Adrenal gland (tissue), 12 donors: ENCODE measurements around the gene FGF22. TPM values are rescaled to one million over a fixed set of nuclear protein-coding genes. Genes with fewer than 3 reads are reported as not detected.

Experiments
- DNase-seq, 7 donors: peaks; one replicate each; pipeline ENCODE4 v3.0.0-alpha.2; 2019 to 2020
- H3K27ac ChIP-seq, 5 donors: fragments of 200-600 bp; sonication (generic) in 4 of 5; 1 replicate in 3 of 5; 2 replicates in 2 of 5; pipeline versions ENCODE4 v1.5.1 to v1.8.0; 2016 to 2020; ENCODE audit warnings: mild to moderate bottlenecking in 1 of 5
- H3K27me3 ChIP-seq: fragments of 200-600 bp; 2 replicates; pipeline ENCODE4 v1.8.0; 2021
- H3K36me3 ChIP-seq, 2 donors: fragments of 200-600 bp; replicated peaks in 1 of 2; 1 replicate in 1 of 2; 2 replicates in 1 of 2; pipeline versions ENCODE4 v1.5.1 to v1.8.0; 2018 to 2022
- H3K4me1 ChIP-seq, 2 donors: fragments of 200-600 bp; replicated peaks in 1 of 2; 1 replicate in 1 of 2; 2 replicates in 1 of 2; pipeline versions ENCODE4 v1.5.1 to v1.8.0; 2018 to 2021
- H3K4me3 ChIP-seq, 4 donors: fragments of 200-600 bp; sonication (generic) in 3 of 4; one replicate each; pipeline ENCODE4 v1.5.1; 2016 to 2018
- H3K9me3 ChIP-seq, 3 donors: fragments of 200-600 bp; sonication (generic) in 1 of 3; replicated peaks in 1 of 3; 1 replicate in 2 of 3; 2 replicates in 1 of 3; pipeline versions ENCODE4 v1.5.1 to v1.8.0; 2016 to 2021
- POLR2A ChIP-seq, 2 donors: fragments of 450-650 bp; IDR thresholded peaks; one replicate each; pipeline ENCODE4 v1.6.1; 2017; ENCODE audit warnings: antibody characterized with exemption in 2 of 2, mild to moderate bottlenecking in 2 of 2, moderate library complexity in 1 of 2
- WGBS, 4 donors: extraction: QIAGEN DNeasy Blood & Tissue Kit in 2 of 4; methylation state at CpG; one replicate each; pipeline versions ENCODE4 v1.1.5 to v1.1.7; 2013 to 2017; 5-methylcytosine and 5-hydroxymethylcytosine counted together
- intact Hi-C, 2 donors: fragments of 100-400 bp; cut with DNase I; formaldehyde crosslinking; loops; one replicate each; pipeline versions ENCODE4 v1.14.1 to v1.15.0; 2022 to 2023
- polyA plus RNA-seq, 3 donors: library from polyadenylated mRNA; stranded (reverse); fragments of 200-250 nt in 2 of 3; fragments of 350-450 nt in 1 of 3; fragmentation: Illumina TruSeq in 1 of 3; extraction: RNeasy Lipid Tissue Mini Kit (QIAGEN cat#74804) in 1 of 3; gene quantifications; one replicate each; pipeline ENCODE4 v1.2.3, GENCODE V29; 2013 to 2014
- total RNA-seq, 9 donors: library from RNA; depleted of rRNA in 4 of 9; stranded (reverse); fragments of >200 nt in 4 of 9; fragments of 120-200 nt in 1 of 9; fragmentation: NEBNext Ultra II Directional in 1 of 9; extraction: Animal tissue kit (Norgen Biotek cat#: 25700) in 1 of 9; gene quantifications; one replicate each; pipeline versions ENCODE4 v1.1.0 to v1.2.4, GENCODE V29; 2013 to 2023
- TF ChIP-seq, protein P1 (sequence below), 6 experiments: fragments of 450-650 bp in 4 of 6; fragments of 200-600 bp in 2 of 6; sonication (generic) in 1 of 6; IDR thresholded peaks; 1 replicate in 5 of 6; 2 replicates in 1 of 6; pipeline versions ENCODE4 v1.5.1 to v1.8.0; 2016 to 2021; ENCODE audit warnings: antibody characterized with exemption in 6 of 6, mild to moderate bottlenecking in 2 of 6, moderate library complexity in 1 of 6
- donor health status: healthy with polysubstance abuse.
- donor health status: Bipolar disorder and iron deficiency.
- donor health status: DM: yes; HTN: yes; CAD: no.
- donor health status: DM: no; HTN: no; CAD: no.
- donor health status: DM: no; HTN: no; CAD: no.
- donor health status: DM: yes; HTN: yes; CAD: no.

The FGF22 gene
- total and polyA plus RNA-seq, 12 donors = 0.14 to 1.2 (median 0.31) TPM; not detected in 6

DNA sequence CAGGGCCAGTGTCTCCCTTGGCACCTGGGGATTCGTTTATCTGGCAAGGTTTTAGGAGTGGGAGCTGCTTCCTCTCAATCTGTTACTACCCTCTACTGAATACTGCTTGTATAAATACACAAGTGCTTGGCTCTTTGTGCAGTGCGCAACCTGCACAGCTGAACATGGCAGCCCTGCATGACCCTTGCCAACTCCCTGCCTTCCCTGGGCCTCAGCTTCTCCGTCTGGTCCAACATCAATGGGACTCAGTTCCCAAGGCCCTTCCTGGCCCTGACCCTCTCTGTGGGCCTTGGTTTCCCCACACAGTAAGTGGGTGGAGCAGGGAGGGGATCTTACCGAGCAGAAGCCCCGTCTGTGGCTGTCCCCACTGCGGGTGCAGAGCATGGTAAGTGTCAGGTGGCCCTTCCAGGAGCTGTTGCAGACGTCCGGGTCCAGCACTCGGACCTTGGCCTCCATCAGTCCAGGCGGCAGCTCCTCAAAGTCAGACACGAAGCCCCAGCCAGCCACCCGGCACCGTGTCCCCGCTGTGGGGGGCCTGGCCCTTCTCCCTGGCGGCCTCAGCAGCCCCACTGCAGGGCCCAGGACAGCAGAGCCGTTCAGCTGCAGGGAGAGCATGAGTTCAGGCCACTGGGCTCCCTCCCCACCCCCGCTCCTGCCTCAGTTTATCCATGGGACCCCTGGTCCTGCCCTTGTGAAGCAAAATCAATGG lies 47.1 kb downstream of the FGF22 start:
- Histone ChIP-seq H3K36me3 (no peaks in the 10 kb centered on the region), H3K4me3 (no peak overlapping the region), H3K27me3 (no peaks in the 10 kb centered on the region), H3K4me1 (no peaks in the 10 kb centered on the region), H3K27ac (no peak overlapping the region), H3K9me3 (no peaks in the 10 kb centered on the region)
- 74 to 91% (median 83%) methylated on average over 3 to 17 of the region's 17 CpGs for WGBS, 4 donors
- no peak for DNase-seq
- intact Hi-C loops = no loop called here
- TF ChIP-seq, protein P1, sequence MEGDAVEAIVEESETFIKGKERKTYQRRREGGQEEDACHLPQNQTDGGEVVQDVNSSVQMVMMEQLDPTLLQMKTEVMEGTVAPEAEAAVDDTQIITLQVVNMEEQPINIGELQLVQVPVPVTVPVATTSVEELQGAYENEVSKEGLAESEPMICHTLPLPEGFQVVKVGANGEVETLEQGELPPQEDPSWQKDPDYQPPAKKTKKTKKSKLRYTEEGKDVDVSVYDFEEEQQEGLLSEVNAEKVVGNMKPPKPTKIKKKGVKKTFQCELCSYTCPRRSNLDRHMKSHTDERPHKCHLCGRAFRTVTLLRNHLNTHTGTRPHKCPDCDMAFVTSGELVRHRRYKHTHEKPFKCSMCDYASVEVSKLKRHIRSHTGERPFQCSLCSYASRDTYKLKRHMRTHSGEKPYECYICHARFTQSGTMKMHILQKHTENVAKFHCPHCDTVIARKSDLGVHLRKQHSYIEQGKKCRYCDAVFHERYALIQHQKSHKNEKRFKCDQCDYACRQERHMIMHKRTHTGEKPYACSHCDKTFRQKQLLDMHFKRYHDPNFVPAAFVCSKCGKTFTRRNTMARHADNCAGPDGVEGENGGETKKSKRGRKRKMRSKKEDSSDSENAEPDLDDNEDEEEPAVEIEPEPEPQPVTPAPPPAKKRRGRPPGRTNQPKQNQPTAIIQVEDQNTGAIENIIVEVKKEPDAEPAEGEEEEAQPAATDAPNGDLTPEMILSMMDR (IDR thresholded peaks at IDR 0.05) = no peak
- no peak for TF ChIP-seq POLR2A (IDR thresholded peaks at IDR 0.05)

DNA sequence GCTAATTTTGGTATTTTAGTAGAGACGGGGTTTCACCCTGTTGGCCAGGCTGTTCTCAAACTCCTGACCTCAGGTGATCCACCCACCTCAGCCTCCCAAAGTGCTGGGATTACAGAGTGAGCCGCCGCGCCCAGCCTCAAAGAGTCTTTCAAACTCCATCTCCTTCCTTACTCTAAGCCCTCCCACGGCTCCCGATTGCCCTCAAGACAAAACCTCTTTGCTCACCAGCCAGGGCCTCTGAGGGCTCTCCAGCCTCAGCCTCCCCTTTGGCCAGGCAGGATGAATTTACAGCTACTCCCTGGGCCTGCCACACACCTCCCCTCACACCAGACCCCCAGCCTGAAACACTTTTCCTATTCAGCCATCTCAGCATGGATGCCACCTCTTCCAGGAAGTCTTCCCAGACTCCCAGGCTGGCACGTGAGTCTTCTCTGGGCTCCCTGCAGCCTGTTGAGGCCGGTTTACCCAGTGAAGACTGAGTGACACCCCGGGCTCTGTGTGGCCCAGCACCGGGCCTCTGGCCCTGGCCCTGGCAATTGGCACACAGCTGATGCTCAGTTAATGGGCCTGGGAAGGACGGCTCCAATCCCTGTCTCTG lies 48.0 kb downstream of the FGF22 start:
- WGBS, 4 donors = 85 to 89% (median 88%) methylated on average over 9 to 11 of the region's 11 CpGs
- Histone ChIP-seq H3K27ac (no peak overlapping the region), H3K27me3 (no peaks in the 10 kb centered on the region), H3K4me1 (no peaks in the 10 kb centered on the region), H3K36me3 (no peaks in the 10 kb centered on the region), H3K4me3 (no peak overlapping the region), H3K9me3 (no peaks in the 10 kb centered on the region)
- TF ChIP-seq, protein P1 (IDR thresholded peaks at IDR 0.05) = no peak
- TF ChIP-seq POLR2A (IDR thresholded peaks at IDR 0.05) = no peak
- DNase-seq = no peak
- intact Hi-C loops = no loop called here

DNA sequence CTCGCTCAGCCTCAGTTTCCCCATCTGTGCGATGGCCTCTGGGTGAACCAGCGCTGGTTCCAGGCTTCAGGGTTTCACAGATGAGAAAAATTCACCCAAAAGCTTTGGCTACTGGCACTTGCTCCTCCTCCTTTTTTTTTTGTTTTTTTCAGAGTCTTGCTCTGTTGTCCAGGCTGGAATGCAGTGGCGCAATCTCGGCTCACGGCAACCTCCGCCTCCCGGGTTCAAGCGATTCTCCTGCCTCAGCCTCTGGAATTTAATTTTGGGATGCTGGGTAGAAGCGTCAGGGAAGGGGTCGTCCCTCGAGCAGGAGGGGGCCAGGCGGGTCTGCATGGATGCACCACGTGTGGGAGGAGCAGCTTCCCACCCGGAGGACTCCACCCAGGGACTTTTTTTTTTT lies 48.5 kb downstream of the FGF22 start:
- DNase-seq = peak in 1 of 7 donors; percentile 57
- intact Hi-C loops = no loop called here
- TF ChIP-seq, protein P1 (IDR thresholded peaks at IDR 0.05) = no peak
- TF ChIP-seq POLR2A (IDR thresholded peaks at IDR 0.05) = no peak
- Histone ChIP-seq H3K27me3 (no peaks in the 10 kb centered on the region), H3K4me1 (no peaks in the 10 kb centered on the region), H3K27ac (no peak overlapping the region), H3K9me3 (no peaks in the 10 kb centered on the region), H3K4me3 (no peak overlapping the region), H3K36me3 (no peaks in the 10 kb centered on the region)
- WGBS, 4 donors = 50 to 82% (median 64%) methylated on average over 15 of the region's 15 CpGs

DNA sequence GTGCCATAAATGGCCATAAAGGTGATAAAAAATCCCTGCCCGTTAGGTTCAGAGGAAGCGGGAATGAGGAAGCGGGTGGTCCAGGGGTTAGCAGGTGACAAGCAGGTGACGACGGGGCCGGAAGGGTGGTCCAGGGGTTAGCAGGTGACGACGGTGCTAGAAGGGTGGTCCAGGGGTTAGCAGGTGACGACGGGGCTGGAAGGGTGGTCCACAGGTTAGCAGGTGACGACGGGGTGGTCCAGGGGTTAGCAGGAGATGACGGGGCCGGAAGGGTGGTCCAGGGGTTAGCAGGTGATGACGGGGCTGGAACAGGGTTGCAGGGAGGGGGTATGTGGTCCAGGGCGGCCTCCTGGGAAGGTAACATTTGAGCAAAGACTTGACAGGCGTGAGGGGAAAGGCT lies 49.3 kb downstream of the FGF22 start:
- no peaks in the 10 kb centered on the region for H3K27me3 ChIP-seq
- H3K27ac ChIP-seq = no peak overlapping the region
- intact Hi-C loops = no loop called here
- 82 to 91% (median 85%) methylated on average over 17 of the region's 17 CpGs for WGBS, 4 donors
- DNase-seq = no peak
- H3K4me1 ChIP-seq = no peaks in the 10 kb centered on the region
- no peak overlapping the region for H3K4me3 ChIP-seq
- no peak for TF ChIP-seq POLR2A (IDR thresholded peaks at IDR 0.05)
- TF ChIP-seq, protein P1 (IDR thresholded peaks at IDR 0.05) = no peak
- H3K9me3 ChIP-seq = no peaks in the 10 kb centered on the region
- H3K36me3 ChIP-seq = no peaks in the 10 kb centered on the region
